Fibroblast of villous mesenchyme (primary cell): ENCODE data around the gene CEMP1. TPM values are rescaled to one million over a fixed set of nuclear protein-coding genes. Genes with fewer than 3 reads are reported as not detected.
"Not testable (repeated sequence)": the region's sequence is repeated elsewhere in the genome, so short reads cannot be mapped to it uniquely, and the experiment has no call there.

Experiments
- DNase-seq: peaks from one replicate; pipeline ENCODE4 v3.0.0-alpha.2; 2010; ENCODE audit warnings: low read depth
- H3K4me3 ChIP-seq: 2 replicates; pipeline ENCODE4 v1.5.1; 2011; ENCODE audit warnings: low read depth, mild to moderate bottlenecking, low read length
- total RNA-seq: library from RNA; depleted of rRNA; stranded (reverse); fragments of >200 nt; gene quantifications from 2 replicates; pipeline ENCODE4 v1.2.3, GENCODE V29; 2012
- TF ChIP-seq, protein P1 (sequence below): IDR thresholded peaks from 2 replicates; pipeline ENCODE4 v1.5.1; 2012; ENCODE audit warnings: low read depth, mild to moderate bottlenecking, low read length; ENCODE audit not compliant: insufficient read depth

Gene CEMP1
- total RNA-seq, 1 donor, result not detected

DNA sequence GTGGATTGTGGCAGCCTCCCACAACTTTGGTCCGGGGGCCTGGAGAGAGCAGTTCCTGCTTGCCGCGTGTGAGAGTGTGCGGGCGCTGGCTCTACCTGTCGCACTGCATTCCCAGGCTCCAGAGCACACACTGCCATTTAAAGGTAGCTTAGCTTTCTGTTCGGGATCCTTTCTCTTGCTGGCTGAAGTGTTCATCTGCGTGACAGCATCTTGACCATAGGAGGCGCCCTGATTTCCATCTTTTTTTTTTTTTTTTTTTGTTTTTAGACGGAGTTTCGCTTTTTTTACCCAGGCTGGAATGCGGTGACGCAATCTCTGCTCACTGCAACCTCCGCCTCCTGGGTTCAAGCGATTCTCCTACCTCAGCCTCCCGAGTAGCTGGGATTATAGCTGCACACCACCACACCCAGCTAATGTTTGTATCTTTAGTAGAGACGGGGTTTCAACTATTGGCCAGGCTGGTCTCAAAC is 20.2 kb upstream of the CEMP1 start:
- TF ChIP-seq, protein P1, sequence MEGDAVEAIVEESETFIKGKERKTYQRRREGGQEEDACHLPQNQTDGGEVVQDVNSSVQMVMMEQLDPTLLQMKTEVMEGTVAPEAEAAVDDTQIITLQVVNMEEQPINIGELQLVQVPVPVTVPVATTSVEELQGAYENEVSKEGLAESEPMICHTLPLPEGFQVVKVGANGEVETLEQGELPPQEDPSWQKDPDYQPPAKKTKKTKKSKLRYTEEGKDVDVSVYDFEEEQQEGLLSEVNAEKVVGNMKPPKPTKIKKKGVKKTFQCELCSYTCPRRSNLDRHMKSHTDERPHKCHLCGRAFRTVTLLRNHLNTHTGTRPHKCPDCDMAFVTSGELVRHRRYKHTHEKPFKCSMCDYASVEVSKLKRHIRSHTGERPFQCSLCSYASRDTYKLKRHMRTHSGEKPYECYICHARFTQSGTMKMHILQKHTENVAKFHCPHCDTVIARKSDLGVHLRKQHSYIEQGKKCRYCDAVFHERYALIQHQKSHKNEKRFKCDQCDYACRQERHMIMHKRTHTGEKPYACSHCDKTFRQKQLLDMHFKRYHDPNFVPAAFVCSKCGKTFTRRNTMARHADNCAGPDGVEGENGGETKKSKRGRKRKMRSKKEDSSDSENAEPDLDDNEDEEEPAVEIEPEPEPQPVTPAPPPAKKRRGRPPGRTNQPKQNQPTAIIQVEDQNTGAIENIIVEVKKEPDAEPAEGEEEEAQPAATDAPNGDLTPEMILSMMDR, result peak; percentile 31
- not testable (repeated sequence) for H3K4me3 ChIP-seq
- peak; percentile 64 for DNase-seq

DNA sequence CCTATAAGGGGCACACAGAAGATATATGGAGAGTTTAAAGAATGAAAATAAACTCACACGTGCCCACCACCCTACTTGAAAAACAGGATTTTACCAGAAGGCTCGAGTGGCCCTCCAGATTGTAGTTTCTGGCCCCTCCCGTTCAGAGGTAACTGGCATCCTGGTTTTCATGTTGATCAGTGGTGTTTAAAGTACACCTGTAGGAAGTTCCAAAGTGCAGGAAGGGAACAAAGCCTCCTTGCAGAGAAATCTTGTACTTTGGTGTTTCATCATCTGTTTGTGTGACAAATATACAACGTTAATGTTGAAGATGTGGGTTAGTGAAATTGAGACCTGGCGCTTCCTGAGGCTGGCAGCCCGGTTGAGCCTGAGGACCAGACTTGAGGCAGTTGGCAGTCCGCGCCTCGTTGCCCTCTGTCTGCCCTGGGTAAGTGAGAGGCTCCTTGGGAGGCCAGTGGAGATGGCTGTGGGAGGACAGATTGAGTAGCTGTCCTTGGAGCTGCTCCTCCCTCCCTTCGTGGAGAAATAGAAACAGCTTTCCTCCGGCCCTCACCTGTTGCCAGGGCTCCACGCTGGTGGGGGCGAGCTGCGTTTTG is 19.2 kb upstream of the CEMP1 start:
- not testable (repeated sequence) for DNase-seq, H3K4me3 ChIP-seq

DNA sequence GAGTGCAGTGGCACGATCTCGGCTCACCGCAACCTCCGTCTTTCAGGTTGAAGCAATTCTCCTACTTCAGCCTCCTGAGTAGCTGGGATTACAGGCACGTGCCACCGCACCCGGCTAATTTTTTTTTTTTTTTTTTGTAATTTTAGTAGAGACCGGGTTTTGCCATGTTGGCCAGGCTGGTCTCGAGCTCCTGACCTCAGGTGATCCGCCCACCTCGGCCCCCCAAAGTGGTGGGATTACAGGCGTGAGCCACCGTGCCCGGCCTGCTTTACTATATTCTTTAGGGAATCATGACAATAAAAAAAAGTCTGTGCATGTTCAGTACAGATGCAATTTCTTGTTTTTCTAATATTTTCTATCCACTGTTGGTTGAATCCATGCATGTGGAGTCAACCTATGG is 12.6 kb upstream of the CEMP1 start:
- H3K4me3 ChIP-seq, DNase-seq: not testable (repeated sequence)

DNA sequence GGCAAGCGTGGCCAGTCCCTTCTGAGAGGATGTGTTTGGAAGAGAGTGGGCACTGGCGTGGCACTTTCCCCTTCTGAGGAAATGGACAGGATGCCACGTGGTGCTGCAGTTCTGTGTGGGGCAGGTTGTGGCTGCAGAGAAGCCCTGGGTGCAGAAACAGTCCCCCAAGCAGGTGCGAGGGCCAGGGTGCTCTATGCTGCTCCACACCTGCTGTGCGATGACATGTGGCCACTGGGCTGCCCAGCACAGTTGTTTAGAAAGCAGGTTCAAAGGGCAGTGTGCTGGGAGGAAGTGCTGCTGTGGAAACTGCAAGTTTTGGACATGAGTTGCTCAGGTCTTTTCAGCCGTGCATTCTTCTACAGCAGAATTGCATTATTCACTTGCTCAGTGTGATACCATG is 10.2 kb upstream of the CEMP1 start:
- not testable (repeated sequence) for DNase-seq, H3K4me3 ChIP-seq

DNA sequence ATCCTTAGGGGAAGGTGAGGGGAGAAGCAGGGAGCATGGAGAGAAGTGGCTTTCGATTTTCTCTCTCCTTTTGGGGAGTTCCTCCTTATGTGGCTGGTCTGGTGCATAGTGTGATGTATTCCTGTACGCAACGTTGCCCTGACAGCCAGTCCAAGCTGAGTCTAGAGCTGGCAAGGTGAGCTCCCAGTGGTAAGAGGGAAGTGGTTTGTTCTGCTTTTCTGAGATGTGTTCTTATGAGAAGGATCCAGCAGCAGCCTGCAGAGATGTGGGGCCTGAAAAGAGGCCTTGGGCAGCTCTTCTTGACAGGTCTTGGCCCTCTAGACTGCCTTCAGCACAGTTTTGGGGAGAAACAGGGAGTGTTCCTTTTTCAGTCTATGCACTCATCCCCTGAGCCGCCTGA is 9.7 kb upstream of the CEMP1 start:
- not testable (repeated sequence) for H3K4me3 ChIP-seq, DNase-seq

DNA sequence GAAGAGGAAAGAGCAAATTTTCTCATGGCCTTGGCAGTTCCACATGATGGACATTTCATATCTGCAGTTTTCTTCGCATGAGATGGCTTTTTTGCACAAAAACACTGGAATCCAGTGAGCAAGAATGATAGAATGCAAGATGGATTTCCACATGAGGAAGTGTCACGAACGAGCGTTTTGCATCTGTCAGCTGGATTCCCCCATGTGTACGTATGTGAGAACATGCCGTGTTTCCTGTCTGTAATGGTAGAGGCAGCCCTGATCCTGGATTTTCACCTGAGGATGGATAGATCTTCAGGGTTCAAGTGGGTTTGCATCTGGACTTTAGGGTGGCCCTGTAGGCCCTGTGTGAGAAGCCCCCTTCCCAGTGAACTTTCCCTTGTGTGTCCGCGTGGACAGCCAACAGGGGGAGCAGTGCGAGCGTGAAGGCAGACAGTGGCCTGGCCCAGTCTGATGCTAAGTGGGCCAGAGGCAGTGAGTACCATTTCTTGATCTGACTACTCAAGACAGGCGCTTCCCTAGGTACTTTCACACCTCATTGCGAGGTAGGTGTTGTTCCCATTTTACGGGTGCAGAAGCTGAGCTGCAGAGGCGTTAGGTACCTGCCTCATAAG is 8.7 kb upstream of the CEMP1 start:
- TF ChIP-seq, protein P1, result peak; percentile 53

DNA sequence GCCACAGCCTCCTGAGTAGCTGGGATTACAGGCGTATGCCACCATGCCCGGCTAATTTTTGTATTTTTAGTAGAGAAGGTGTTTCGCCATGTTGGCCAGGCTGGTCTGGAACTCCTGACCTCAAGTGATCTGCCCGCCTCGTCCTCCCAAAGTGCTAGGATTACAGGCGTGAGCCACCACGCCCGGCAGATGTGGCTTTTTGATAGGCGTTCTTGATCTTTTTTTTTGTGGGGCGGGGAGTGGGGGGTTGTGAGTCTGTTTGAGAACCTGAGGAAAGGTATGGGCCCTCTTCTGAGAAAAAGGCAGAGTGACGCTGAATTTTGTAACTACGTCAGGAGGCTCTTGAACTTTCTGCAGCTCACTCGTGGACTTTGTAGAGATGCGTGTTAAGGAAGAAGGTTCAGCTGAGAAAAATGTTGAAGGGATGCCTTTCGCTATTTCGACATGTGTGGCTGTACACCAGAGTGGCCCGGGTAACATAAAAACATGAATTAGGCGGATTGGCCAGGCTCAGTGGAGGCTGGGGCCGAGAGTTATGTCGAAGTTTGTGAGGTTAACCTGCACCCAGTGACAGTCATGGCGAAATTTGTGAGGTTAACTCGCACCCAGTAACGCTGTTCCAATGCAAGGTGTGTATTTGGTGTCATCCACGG is 8.1 kb upstream of the CEMP1 start:
- peak overlapping the region; percentile 60 for H3K4me3 ChIP-seq
- not testable (repeated sequence) for DNase-seq

More for the DNA sequence above, 8.7 kb upstream of the CEMP1 start:
- not testable (repeated sequence) for H3K4me3 ChIP-seq, DNase-seq

DNA sequence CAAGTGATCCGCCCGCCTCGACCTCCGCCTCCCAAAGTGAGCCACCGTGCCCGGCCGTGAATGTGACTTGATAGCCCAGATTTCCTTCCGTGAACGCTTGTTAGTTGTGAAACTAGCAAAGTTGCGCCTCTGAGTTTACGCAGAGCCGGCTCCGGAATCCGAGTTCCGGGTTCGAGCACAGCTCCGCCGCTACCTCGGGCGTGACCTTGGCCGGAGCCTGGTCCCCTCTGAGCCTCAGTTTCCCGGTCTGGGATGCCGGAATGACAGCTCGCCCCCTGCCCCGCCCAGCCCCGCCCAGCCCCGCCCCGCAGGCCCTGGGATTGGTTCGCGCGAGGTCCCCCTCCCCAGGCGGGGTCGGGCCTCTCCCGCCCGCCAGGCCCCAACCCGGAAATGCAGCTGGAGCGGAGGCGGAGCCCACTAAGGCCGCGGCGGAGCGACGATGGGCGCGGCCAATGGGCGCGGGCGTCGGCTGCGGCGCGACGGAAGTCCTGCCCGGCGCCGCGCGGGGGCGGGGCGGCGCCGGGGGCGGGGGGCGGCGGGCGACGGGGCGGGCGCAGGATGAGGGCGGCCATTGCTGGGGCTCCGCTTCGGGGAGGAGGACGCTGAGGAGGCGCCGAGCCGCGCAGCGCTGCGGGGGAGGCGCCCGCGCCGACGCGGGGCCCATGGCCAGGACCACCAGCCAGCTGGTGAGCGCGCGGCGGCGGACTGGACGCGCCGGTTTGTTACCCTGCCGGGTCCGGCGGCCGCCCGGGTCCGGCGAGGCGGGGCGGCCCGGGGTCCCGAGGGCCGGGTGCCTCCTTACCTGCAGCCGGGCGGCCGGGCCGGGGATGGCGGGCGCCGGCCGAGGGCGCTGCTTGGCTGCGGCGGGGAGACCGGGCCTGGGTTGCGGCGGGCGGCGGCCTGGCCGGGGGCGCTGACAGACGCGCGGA is 6.5 kb upstream of the CEMP1 start, which contains the start of gene PDPK1:
Gene PDPK1, plus strand, starts transcription at position 571 of the 929 bp plus-strand sequence. Its CDS starts 92 bp downstream, at position 663.
- TF ChIP-seq, protein P1, result no peak
- DNase-seq, result peak; percentile 94
- peak within 1 kb of the TSS; percentile 72 for H3K4me3 ChIP-seq

DNA sequence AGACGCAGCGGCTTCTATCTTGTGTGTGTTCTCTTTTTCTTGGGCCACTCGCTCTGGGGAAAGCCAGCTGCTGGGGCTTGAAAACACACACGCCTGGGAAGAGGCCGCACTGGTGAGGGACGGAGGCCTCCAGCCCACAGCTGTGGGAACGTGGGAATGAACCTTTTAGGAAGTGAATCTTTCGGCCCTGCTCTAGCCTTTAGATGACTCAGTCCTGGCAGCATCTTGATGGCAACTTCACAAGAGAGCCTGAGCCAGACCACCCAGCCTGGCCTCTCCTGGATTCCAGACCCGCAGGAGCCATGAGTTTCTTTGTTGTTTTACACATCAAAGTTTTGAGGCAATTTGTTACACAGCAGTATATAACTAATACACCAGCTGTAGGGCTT is 4.4 kb upstream of the CEMP1 start:
- H3K4me3 ChIP-seq, result no peak overlapping the region
- TF ChIP-seq, protein P1, result no peak
- DNase-seq, result peak; percentile 70

DNA sequence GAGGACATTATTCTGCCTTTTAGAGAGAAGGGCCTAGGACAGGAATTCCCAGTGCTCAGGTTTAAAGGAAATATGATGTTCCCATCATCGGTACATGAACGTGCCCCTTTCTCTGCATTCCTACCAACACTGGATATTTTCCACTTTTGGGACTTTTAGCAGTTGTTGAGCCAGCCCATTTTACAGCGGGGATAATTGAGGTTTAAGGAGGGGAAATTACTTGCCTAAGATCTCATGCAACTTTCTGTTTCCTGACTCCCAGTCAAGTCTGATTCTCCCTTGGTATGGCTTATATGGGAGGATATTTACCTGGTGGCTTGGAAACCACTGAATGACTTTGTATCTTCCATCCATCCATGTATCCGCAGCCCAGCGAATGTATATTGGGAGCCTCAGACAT is 3.1 kb upstream of the CEMP1 start:
- H3K4me3 ChIP-seq, DNase-seq: not testable (repeated sequence)
